ENCODE data around the gene ADAMTS17. TPM values are rescaled to one million over a fixed set of nuclear protein-coding genes. Genes with fewer than 3 reads are reported as not detected.

ADAMTS17 gene
- total RNA-seq, 1 experiment from 2014 or later = 1.6 TPM

- no peaks in the 10 kb centered on the region for H3K36me3 ChIP-seq (ENCODE audit: control insufficient read depth, insufficient read depth, low read length)
- no peak overlapping the region for H3K4me3 ChIP-seq (ENCODE audit: low read depth in 2 of 2, low read length in 2 of 2)
- H3K9me3 ChIP-seq (ENCODE audit: control insufficient read depth, insufficient read depth, low read depth, low read length) = no peaks in the 10 kb centered on the region
- intact Hi-C loops (cut with micrococcal nuclease; ENCODE audit: unreplicated experiment) (no loop called here), in situ Hi-C loops (cut with HindIII; ENCODE audit: low pct_unique_long_range_greater_than_20kb, low sequenced_read_pairs) (no loop called here)
- TF ChIP-seq CTCF (IDR thresholded peaks at IDR 0.05) = no peak
- no peak for TF ChIP-seq REST (IDR thresholded peaks at IDR 0.05; ENCODE audit: insufficient read depth in 1 of 2, low read depth in 2 of 2, low read length in 1 of 2)
- no peak for TF ChIP-seq POLR2AphosphoS5 (IDR thresholded peaks at IDR 0.05; ENCODE audit: low read depth, low read length)
- no peak for TF ChIP-seq TCF7L2 (IDR thresholded peaks at IDR 0.05; ENCODE audit: low read depth, low read length)
- no peak for TF ChIP-seq SIN3A (IDR thresholded peaks at IDR 0.05; ENCODE audit: borderline replicate concordance, insufficient read depth, low read depth, low read length)
- H3K27me3 ChIP-seq (ENCODE audit: control insufficient read depth, insufficient read depth, low read length) = no peaks in the 10 kb centered on the region
- H3K27ac ChIP-seq (ENCODE audit: low read length) = no peak overlapping the region
- ATAC-seq = no peak
- no peak for DNase-seq (ENCODE audit: low read depth, low spot score)
- H3K4me1 ChIP-seq (ENCODE audit: control insufficient read depth, insufficient read depth, low read length) = no peaks in the 10 kb centered on the region
- POLR2A ChIA-PET = no interaction called here
- CTCF ChIA-PET = no interaction called here
- no TSS peak for BruUV-seq (replicated peaks)
Measured at GRCh38 chr15:100202309-100202960, 139.3 kb downstream of the ADAMTS17 start.

- Histone ChIP-seq H3K4me3 (ENCODE audit: low read depth in 2 of 2, low read length in 2 of 2) (no peak overlapping the region), H3K27me3 (ENCODE audit: control insufficient read depth, insufficient read depth, low read length) (no peaks in the 10 kb centered on the region), H3K36me3 (ENCODE audit: control insufficient read depth, insufficient read depth, low read length) (no peaks in the 10 kb centered on the region), H3K27ac (ENCODE audit: low read length) (no peak overlapping the region), H3K4me1 (ENCODE audit: control insufficient read depth, insufficient read depth, low read length) (no peaks in the 10 kb centered on the region), H3K9me3 (ENCODE audit: control insufficient read depth, insufficient read depth, low read depth, low read length) (no peaks in the 10 kb centered on the region)
- in situ Hi-C loops (cut with HindIII; ENCODE audit: low pct_unique_long_range_greater_than_20kb, low sequenced_read_pairs) (no loop called here), intact Hi-C loops (cut with micrococcal nuclease; ENCODE audit: unreplicated experiment) (no loop called here)
- ATAC-seq (no peak), DNase-seq (ENCODE audit: low read depth, low spot score) (no peak)
- POLR2A ChIA-PET = no interaction called here
- BruUV-seq (replicated peaks) = no TSS peak
- TF ChIP-seq POLR2AphosphoS5 (IDR thresholded peaks at IDR 0.05; ENCODE audit: low read depth, low read length) (no peak), TCF7L2 (IDR thresholded peaks at IDR 0.05; ENCODE audit: low read depth, low read length) (no peak), REST (IDR thresholded peaks at IDR 0.05; ENCODE audit: insufficient read depth in 1 of 2, low read depth in 2 of 2, low read length in 1 of 2) (no peak), CTCF (IDR thresholded peaks at IDR 0.05) (no peak), SIN3A (IDR thresholded peaks at IDR 0.05; ENCODE audit: borderline replicate concordance, insufficient read depth, low read depth, low read length) (no peak)
- CTCF ChIA-PET = no interaction called here
Measured at GRCh38 chr15:100201376-100202280, 140.1 kb downstream of the ADAMTS17 start.
